Fibroblast of skin of right biceps (primary cell): Measurements from ENCODE around the gene CRYGS.
"Not testable (repeated sequence)": the region's sequence is repeated elsewhere in the genome, so short reads cannot be mapped to it uniquely, and the experiment has no call there.

Experiments used
- DNase-seq: peaks from one replicate; pipeline ENCODE4 v3.0.0-alpha.2; 2013

Gene CRYGS

GRCh38 chr3:186544281-186544680 is at the start of gene CRYGS:
TSS of gene CRYGS (minus strand) at chr3:186544380. CDS start at chr3:186544326, 54 bp downstream.
- DNase-seq, result peak; percentile 18

DNA sequence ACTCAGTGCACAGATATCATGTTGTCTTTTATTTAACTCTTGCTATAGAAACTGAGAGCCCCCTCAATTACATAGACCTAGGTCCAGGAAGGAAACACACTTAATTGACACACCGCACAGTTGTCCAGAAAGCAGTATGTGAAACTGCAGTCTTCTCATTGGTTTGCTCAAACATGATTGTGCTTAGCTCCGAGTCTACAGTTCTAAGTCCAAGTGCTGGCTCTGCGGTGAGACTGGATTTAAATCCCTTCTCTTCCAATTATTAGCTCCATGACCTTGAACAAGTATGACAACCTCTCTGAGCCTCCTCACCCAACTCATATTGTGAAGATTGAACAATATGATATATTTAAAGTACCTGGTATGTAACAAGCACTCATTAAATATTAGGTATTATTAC is 49.7 kb upstream of the CRYGS start:
- DNase-seq, result no peak

DNA sequence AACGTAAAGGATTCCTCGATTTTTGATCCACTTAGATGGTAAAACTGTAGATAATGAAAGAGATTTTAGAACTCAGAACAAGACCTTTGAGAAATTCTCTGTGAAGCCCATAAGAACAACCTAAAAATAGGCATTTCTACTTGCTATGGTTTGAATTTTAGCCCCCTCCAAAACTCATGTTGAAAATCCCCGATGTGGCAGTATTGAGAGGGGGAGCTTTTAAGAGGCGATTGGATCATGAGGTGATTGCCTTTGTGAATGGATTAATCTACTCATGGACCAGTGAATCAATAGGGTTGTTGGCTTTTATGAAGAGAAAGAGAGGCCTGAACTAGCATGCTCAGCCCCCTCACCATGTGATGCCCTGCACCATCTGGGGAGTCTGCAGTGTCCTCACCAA is 48.5 kb upstream of the CRYGS start:
- DNase-seq, result no peak

- no peak for DNase-seq
Observed at GRCh38 chr3:186590580-186591295, 46.6 kb upstream of the CRYGS start.

DNA sequence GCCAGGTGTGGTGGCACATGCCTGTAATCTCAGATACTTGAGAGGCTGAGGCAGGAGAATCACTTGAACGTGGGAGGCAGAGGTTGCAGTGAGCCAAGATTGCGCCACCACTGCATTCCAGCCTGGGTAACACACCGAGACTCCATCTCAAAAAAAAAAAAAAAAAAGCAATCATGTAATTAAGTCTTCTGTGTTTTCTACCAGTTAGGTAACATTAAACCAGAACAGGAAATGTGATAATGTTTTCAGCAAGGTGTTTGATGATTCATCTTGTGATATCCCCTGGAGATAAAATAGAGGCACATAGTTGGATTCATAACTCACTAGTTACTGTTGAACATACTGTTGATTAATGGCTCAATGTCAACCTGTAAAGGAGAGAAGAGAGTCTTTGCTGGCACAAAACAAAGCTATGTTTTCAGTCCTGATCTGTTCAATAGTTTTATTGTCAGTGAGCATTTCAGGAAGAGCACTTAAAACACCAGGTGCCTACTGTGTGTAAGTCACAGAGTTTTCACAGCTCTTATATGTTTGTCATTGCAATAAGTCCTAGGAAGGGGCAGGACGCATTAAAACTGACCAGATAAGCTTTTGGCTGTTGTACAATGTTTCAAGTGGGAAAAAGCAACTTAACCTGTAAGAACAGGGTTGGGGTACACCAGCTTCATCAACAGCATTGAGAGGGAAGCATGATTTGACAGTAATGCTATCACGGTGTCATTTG is 45.8 kb upstream of the CRYGS start:
- DNase-seq, result peak; percentile 25

DNA sequence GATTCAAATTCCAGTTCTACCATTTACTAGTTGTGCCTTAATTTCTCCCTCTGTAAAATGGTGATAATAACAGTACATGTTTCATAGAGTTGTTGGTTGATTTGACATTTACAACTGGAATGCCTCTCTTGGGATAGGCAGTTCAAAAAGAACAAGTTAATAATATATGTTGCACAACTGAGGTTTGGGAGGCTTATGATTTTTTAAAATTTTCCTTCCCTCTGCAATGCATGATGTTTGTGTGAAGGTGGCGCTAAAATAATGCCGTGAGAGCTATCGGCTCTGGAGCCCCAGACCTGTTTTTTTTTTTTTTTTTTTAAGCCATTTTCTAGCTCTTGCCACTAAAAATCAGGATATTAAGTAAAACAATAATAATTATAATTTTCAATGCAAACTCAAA is 44.9 kb upstream of the CRYGS start:
- DNase-seq, result peak; percentile 22

- DNase-seq, result no peak
Observed at GRCh38 chr3:186588632-186589031, 44.5 kb upstream of the CRYGS start.

- no peak for DNase-seq
Observed at GRCh38 chr3:186587183-186587582, 43.0 kb upstream of the CRYGS start.

DNA sequence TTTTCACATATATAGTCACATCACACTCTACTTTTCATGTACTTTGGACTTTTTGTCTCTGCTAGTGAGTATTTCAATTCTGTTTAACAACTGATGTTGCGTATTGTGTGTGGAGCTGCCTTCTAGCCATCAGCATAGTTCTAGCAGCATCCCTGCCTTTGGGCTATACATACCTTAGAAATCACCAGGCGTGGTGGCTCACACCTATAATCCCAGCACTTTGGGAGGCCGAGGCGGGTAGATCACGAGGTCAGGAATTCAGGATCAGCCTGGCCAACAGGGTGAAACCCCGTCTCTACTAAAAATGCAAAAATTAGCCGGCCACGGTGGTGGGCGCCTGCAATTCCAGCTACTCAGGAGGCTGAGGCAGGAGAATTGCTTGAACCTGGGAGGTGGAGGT is 42.1 kb upstream of the CRYGS start:
- DNase-seq, result not testable (repeated sequence)

DNA sequence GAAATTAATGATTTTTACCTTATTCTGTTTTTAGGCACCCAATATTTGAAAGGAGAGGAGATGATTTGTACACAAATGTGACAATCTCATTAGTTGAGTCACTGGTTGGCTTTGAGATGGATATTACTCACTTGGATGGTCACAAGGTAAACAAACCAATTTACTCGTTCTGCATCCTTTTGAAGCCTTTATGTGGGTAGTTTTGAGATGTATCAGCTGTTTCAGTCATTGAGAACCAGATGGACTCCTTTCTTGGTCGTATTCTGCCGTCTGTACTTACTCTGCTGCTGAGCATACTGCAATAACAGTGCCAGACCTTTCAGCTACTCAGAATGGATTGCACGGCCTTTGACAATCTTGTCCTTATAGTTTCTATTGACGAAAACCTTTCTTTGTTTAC is 39.7 kb upstream of the CRYGS start:
- DNase-seq, result no peak

GRCh38 chr3:186582541-186582940 is 38.4 kb upstream of the CRYGS start:
- no peak for DNase-seq

DNA sequence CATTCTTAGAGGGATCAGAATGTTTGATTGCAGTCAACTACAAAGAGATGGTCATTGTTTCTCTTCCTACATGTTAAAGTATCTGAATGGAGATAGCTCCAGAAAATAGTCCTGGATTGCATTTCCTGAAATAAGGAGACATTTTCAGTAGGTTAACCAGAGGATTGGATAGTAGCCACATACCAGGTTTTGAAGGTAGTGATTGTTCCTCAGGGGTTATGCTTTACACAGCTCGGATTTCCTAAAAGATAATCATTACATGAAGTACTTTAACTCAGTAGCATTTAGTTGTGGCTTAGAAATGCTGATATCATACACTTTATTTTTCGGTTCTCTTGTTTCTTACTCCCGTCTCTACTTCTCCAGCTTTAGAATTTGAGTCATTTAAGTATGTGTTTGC is 36.6 kb upstream of the CRYGS start:
- DNase-seq, result no peak

- no peak for DNase-seq
Observed at GRCh38 chr3:186577521-186577920, 33.3 kb upstream of the CRYGS start.

DNA sequence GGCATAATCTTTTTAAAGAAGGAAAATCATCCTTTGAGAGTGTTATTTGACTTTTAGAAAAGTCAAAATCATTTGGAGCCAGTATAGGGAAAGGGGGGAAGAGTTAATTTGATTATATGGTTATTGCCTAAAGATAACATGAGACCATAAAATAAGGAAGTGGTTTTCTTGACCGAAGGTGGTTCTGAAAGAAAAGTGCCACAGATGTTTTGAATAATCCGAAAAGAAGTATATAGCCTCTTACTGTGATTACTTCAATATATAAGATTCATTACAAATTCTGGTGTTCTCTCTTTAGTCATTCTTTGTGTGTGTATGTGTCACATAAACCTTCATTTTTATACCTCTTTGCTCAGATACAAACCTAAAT is 27.4 kb upstream of the CRYGS start:
- DNase-seq, result no peak

GRCh38 chr3:186570941-186571643 is 26.9 kb upstream of the CRYGS start:
- DNase-seq, result no peak

- peak; percentile 100 for DNase-seq
Observed at GRCh38 chr3:186570096-186570940, 26.1 kb upstream of the CRYGS start, which contains the start of gene DNAJB11. TSS of gene DNAJB11 (plus strand) at chr3:186570720. CDS start at chr3:186570898, 178 bp downstream.

- DNase-seq, result no peak
Observed at GRCh38 chr3:186569779-186570095, 25.6 kb upstream of the CRYGS start.

DNA sequence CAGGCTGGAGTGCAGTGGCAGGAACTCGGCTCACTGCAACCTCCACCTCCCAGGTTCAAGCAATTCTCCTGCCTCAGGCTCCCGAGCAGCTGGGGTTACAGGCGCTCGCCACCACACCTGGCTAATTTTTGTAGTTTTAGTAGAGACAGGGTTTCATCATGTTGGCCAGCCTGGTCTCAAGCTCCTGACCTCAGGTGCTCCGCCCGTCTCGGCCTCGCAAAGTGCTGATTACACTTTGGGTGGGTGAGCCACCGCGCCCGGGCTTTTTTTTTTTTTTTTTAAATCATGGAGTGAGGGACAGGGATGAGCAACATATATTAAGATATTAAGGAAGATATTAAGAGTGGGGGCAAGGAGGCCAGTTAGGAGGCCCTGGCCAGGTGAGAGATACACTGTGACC is 25.2 kb upstream of the CRYGS start:
- not testable (repeated sequence) for DNase-seq

DNA sequence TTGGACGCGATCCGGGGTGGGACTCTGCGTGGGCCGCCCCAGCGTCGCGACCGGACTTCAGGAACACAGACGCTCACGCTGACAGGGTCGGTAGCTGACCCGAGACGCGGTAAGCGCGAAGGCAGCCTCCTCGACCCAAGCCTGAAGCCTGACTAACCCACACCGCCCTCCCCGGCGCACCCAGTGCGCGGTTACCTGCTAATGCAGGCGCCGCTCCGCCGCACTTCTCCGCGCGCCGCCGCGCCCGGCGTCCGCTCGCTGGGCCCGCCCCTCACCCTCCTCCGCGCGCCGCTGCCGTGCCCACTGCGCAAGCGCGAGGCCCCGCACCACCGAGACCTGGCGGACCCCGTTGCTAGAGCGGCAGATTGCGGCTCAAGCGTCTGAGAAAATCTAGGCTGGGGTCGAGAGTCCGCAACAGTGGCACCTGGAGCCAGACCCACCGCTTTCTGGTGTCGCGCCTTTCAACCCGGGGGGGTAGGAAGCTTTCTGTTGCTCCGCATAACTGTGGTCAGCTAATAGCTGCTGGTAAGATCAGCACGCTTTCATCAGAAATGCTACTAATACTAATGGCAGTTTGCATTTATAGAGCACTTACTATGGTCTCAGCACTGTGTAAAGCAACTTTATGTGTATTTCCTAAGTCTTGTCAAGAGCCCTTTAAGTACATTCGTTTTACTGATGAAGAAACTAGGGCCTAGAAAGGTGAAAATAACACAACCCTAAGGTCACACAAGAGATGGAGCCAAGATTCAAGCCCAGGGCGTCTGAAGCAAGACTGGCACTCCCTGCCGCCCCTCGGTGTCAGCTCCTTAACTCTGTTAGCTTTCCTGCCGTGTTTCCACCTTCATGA is 23.1 kb upstream of the CRYGS start, which contains the start of gene TBCCD1:
TBCCD1 (minus strand) TSS at position 268 of the 850 bp plus-strand sequence. CDS start 3,010 bp downstream, outside the sequence.
- peak; percentile 87 for DNase-seq

GRCh38 chr3:186566772-186567071 is 22.5 kb upstream of the CRYGS start:
- no peak for DNase-seq

DNA sequence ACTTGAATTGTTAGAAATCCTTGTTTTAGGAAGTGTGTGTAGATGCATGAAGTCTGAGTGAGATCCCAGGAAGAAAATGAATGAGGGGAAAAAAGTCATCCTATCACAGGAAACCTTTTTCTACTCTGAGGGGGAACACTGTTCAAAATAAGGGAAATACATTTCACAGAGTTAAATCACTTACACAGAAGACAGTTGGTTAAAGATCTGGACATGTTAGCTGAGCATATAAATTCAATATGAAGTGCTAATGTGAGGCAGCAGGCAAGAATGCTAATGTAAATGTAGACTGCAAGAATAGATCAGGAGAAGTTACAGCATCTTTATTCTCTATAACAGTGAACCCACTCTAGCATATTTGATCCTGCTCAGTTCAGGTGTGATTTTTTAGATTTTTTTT is 20.4 kb upstream of the CRYGS start:
- no peak for DNase-seq

DNA sequence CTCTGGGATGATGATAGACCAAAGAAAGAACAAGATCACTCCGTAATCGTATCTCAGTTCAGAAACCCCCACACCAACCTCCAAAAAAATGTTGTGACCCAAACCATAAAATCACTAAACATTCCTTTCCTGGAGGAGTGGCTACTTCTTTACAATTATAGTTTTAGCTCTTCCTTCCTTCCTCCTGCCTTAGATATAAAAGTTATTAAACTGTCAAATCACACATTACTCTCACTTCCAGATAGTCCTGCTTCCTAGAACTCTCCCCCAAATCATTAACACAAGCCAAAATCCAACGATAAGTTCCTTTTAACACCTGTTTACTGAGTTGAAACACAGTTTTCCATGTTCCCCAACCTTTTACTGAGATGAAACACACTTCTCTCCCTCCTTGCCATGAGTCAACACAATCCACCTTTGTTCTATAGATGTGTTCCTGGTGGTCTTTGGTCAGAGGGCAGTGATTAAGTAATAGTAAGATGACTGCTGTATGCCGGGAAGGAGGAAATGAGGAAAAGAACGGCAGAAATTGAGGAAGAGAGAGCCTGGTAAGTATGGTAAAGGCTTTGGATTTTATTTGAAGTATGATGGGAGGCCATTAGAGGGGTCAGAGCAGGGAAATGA is 8.3 kb upstream of the CRYGS start:
- no peak for DNase-seq
